Adipose tissue (tissue), 3 donors: ENCODE data around the gene ARMC3. TPM values are rescaled to one million over a fixed set of nuclear protein-coding genes. Genes with fewer than 3 reads are reported as not detected.
"Not testable (repeated sequence)": the region's sequence is repeated elsewhere in the genome, so short reads cannot be mapped to it uniquely, and the experiment has no call there.

Experiments
- H3K27ac ChIP-seq: one replicate; pipeline ENCODE4 v1.5.1; 2013; ENCODE audit warnings: low read depth, low read length
- WGBS, 3 donors: extraction: QIAGEN DNeasy Blood & Tissue Kit; methylation state at CpG; one replicate each; pipeline ENCODE4 v1.1.7; 2013; 5-methylcytosine and 5-hydroxymethylcytosine counted together
- polyA plus RNA-seq, 3 donors: library from polyadenylated mRNA; stranded (reverse); fragments of 200-250 nt; gene quantifications; one replicate each; pipeline ENCODE4 v1.2.3, GENCODE V29; 2013
- donor health status: healthy with polysubstance abuse.
- donor health status: Bipolar disorder and iron deficiency.
- donor health status: healthy.

Gene ARMC3
- polyA plus RNA-seq, 3 donors: 0.08 TPM; not detected in 2

- 88 to 95% (median 93%) methylated on average over 3 of the region's 3 CpGs for WGBS, 3 donors
- H3K27ac ChIP-seq: no peak overlapping the region
These were observed 12.5 kb upstream of the ARMC3 start for GRCh38 chr10:22915314-22915713.

- 46 to 68% (median 66%) methylated on average over 1 of the region's 1 CpG for WGBS, 3 donors
- H3K27ac ChIP-seq: no peak overlapping the region
These were observed 2.8 kb upstream of the ARMC3 start for GRCh38 chr10:22925088-22925487.

DNA sequence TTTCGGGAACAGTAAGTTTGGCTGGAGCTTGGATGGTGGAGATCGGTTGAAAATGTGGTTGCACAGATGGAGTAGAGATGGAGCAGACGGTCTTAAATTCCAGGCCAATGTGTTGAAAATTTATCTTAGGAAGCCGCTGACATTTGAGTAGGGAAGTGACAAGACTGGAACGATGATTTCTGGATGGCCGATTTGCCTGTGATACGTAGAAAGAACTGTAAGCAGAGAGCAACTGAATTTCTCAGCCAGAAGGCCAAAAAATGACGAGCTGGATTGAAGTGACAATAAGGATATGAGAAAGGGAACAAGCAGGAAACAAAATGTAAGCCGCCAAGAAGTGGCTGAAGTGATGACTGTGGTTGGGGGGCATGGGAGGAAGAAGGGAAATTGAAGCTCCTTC lies 687 bp upstream of the ARMC3 start:
- 81 to 86% (median 82%) methylated on average over 9 of the region's 9 CpGs for WGBS, 3 donors
- no peak overlapping the region for H3K27ac ChIP-seq

DNA sequence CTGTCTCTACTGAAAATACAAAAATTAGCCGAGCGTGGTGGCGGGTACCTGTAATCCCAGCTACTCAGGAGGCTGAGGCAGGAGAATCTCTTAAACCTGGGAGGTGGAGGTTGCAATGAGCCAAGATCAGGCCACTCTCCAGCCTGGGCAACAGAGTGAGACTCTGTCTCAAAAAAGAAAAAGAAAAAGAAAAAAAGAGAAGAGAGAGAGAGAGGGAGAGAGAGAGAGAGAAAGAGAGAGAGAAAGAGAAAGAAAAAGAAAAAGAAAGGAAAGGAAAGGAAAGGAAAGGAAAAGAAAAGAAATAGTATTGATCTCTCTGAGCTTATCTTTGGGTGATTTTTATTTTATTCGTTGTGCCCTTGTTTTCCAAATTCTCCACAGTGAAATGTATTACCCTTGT lies 1.2 kb downstream of the ARMC3 start:
- WGBS, 3 donors: 94 to 99% (median 95%) methylated on average over 4 of the region's 4 CpGs

DNA sequence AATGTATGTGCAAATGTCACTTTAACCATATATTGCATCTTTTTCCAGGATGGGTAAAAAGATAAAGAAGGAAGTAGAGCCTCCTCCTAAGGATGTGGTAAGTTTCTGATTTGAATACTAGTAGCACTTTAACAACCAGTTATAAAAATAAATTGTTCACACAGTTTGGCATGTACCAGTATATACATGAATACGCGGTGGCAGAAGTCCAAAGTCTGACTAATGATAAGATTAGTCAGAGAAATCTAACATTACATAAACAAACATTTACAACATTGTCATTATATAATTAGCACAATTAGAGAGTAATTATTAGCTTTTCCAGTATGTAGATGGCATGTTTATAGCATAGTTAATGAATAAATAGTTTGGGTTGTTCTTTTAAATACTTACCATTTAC lies 4.1 kb downstream of the ARMC3 start:
- H3K27ac ChIP-seq: no peak overlapping the region
- WGBS, 3 donors: 19 to 80% (median 68%) methylated on average over 2 of the region's 2 CpGs

More for the DNA sequence above, 1.2 kb downstream of the ARMC3 start:
- not testable (repeated sequence) for H3K27ac ChIP-seq

DNA sequence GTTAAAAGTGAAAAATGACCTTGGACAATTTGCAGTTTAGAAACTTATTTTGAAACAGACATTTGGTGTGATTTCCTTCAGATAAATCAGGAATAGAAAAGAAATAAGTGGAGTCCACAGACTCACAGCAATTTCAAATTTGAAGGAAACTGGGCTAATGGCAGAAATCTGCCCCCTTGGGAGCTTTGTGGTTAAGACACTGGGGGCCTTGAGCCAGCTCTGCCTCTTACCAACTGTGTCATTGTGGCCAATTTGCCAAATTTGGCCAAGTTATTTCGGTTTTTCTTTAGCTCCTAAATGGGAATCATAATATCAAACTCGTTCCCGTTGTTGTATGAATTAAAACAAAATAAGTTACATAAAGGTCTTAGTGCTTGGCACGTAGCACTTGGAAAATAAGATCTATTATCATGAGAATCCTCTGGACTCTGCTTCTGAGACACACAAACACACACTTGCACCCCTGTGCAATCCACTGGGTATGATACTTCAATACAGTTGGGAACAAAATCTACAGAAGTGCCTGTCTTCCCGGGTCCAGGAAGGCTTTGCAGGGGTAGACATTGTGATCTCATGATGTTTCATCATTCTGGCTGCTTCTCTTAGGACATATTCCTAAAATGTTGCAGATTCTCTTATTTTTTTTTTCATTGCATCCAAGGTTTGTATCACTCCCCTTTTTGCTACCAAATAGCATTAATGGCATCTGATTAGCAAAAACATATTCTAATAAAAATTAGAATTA lies 4.9 kb downstream of the ARMC3 start:
- no peak overlapping the region for H3K27ac ChIP-seq
- WGBS, 3 donors: 63 to 86% (median 67%) methylated on average over 5 of the region's 5 CpGs

- WGBS, 3 donors: 73 to 86% (median 80%) methylated on average over 3 of the region's 3 CpGs
- H3K27ac ChIP-seq: no peak overlapping the region
These were observed 6.9 kb downstream of the ARMC3 start for GRCh38 chr10:22934726-22935125.

GRCh38 chr10:22942437-22942836 lies 14.6 kb downstream of the ARMC3 start:
- no peak overlapping the region for H3K27ac ChIP-seq
- 83 to 86% (median 84%) methylated on average over 1 of the region's 1 CpG for WGBS, 3 donors

- 84 to 91% (median 85%) methylated on average over 2 of the region's 2 CpGs for WGBS, 3 donors
- H3K27ac ChIP-seq: no peak overlapping the region
These were observed 18.3 kb downstream of the ARMC3 start for GRCh38 chr10:22945934-22946673.

- WGBS, 3 donors: 69 to 80% (median 78%) methylated on average over 3 of the region's 3 CpGs
- no peak overlapping the region for H3K27ac ChIP-seq
These were observed 27.1 kb downstream of the ARMC3 start for GRCh38 chr10:22954970-22955369.

- 70 to 83% (median 71%) methylated on average over 2 of the region's 2 CpGs for WGBS, 3 donors
- no peak overlapping the region for H3K27ac ChIP-seq
These were observed 30.5 kb downstream of the ARMC3 start for GRCh38 chr10:22958338-22958737.

GRCh38 chr10:22959292-22959691 lies 31.4 kb downstream of the ARMC3 start:
- 50 to 77% (median 76%) methylated on average over 2 of the region's 2 CpGs for WGBS, 3 donors
- H3K27ac ChIP-seq: no peak overlapping the region

DNA sequence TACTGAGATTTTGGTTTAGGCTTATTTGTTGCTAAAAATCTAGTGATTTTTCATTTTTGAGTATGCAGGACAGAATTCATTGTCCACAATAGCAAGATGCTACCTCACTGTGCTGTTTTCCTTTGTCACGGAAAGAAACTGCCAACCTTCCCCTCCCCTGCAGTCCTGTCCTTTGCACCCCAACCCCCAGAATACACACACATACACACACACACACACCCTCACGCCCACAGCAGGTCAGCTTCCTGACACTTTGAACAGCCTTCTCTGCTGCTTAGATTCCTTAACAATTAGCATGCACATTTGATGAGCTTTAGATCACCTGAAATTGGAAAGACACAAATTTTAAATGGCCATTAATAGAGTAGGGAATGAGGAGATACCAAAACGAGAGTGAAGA lies 32.1 kb downstream of the ARMC3 start:
- no peak overlapping the region for H3K27ac ChIP-seq
- 69 to 72% (median 70%) methylated on average over 3 of the region's 3 CpGs for WGBS, 3 donors

DNA sequence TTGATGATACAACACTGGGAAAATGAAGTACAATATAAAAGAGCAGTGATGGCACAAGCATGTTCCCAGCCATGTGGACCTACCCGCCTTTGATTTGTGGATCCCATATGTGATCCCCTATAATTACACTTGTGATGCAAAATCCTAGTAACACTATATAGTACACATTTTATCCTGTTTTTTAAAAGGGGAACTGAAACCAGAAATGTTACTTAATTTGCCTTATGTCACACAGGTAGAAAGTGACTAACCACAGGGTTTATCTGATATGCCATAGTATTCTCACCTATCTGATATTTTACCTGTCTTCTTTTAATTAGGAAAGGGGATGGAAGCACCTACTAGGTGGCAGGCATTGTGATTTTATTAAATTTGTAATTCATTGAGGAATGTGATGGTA lies 35.0 kb downstream of the ARMC3 start:
- WGBS, 3 donors: 91 to 93% (median 93%) methylated on average over 1 of the region's 1 CpG
- no peak overlapping the region for H3K27ac ChIP-seq

- 72 to 85% (median 83%) methylated on average over 5 of the region's 5 CpGs for WGBS, 3 donors
- H3K27ac ChIP-seq: no peak overlapping the region
These were observed 41.9 kb downstream of the ARMC3 start for GRCh38 chr10:22969704-22970103.

DNA sequence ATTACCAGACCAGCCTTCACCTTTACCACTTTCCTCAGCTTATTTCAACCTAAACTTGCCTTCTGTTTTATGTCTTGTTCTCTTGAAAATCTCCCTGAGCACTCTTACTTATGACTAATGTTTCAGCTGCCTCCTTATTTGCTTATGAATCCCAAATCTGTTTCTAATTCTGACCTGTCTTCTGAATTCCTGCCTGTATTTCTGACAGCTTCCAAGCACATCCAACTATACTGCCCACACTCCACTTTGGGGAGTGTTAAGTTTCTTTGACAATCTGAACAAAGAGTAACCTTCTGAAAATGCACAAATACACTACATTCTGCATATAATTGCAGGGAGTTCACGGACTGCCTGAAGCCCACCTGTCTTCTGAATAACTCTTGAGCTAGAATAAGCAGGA lies 48.7 kb downstream of the ARMC3 start:
- no peak overlapping the region for H3K27ac ChIP-seq
- 90 to 100% (median 100%) methylated on average over 1 of the region's 1 CpG for WGBS, 3 donors

GRCh38 chr10:22977751-22978150 lies 49.9 kb downstream of the ARMC3 start:
- WGBS, 3 donors: 89 to 100% (median 98%) methylated on average over 1 of the region's 1 CpG
- H3K27ac ChIP-seq: no peak overlapping the region

- 44 to 90% (median 88%) methylated on average over 2 of the region's 2 CpGs for WGBS, 3 donors
- H3K27ac ChIP-seq: no peak overlapping the region
These were observed 50.4 kb downstream of the ARMC3 start for GRCh38 chr10:22978287-22978686.

DNA sequence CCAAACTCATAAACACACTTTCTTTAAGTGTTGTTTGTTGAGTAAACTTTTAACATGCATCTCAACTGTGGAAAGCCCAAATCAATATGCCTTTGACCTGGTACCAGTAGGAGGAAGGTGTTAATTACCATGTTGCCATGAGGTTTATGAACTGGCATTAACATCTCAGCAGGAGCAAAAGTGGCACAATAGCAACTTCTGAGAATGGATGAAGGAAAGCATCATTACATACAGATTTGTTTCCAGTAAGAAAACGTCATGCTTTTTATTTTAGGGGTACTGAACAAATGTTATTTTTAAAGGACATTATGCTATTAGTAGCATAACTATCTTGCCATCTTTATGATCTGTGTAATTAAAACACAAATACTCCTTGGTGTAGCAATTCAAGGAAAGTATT lies 51.1 kb downstream of the ARMC3 start:
- 64 to 81% (median 78%) methylated on average over 1 of the region's 1 CpG for WGBS, 3 donors
- no peak overlapping the region for H3K27ac ChIP-seq

DNA sequence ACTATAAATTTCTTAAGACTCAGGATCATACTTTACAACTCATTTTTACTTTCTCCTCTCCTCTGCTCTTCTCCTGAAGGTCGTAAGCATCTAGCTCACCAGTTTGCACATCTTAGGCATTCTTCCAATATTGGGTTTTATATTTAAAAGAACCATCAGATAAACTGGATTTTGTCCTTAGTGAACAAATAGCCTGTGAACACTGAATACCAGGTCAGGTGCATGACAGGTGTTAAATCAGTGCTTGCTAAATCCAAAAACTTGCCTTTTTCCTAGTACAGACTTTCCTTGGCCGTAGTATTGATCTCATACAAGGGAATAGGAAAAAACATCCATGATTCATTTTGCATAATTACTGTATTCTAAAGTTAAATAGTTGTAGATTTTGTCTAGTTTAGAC lies 53.0 kb downstream of the ARMC3 start:
- WGBS, 3 donors: 37 to 95% (median 92%) methylated on average over 2 of the region's 2 CpGs

More for the DNA sequence above, 53.0 kb downstream of the ARMC3 start:
- H3K27ac ChIP-seq: no peak overlapping the region
